ENCODE results near the gene P2RY6. TPM values are rescaled to one million over a fixed set of nuclear protein-coding genes. Genes with fewer than 3 reads are reported as not detected.
"Not testable (repeated sequence)": the region's sequence is repeated elsewhere in the genome, so short reads cannot be mapped to it uniquely, and the experiment has no call there.

Gene P2RY6
- total and polyA plus RNA-seq, 4 experiments from 2014 or later, result 0.61 to 0.87 TPM; not detected in 2

DNA sequence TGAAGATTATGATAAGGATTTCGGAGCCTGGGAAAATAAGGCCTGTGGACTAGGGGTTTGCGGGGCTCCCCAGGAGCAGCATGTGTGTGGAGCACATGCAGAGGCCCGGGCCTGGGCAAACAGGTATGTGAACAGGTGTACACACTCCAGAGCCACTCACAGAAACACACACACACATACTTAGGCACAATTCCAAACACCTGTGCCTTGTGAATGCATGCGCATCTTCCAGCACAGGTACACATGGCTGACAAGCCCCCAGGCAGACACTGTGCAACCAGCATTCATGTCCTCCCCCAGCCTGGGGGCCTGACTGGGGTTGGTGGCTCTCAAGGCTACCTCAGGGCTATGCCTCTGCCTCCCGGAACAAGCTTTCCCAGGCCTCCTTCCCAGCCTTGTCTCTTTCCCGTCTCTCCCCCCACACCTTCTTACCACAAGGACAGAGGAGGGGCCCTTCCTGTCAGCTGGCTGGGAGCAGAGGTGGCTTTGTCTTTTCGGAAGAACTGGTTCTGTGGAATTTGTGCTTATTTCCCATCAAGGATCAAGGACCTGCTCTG is 2.6 kb upstream of the P2RY6 start:
- intact Hi-C loops (cut with micrococcal nuclease), result no loop called here
- Mint-ChIP-seq H3K4me3 (no peak overlapping the region), H3K9me3 (no peaks in the 10 kb centered on the region), H3K27ac (no peak overlapping the region), H3K4me1 (no peaks in the 10 kb centered on the region), H3K36me3 (no peaks in the 10 kb centered on the region), H3K27me3 (peaks cover 9 to 17% of the 10 kb centered on the region in 2 donors)
- CTCF ChIA-PET (ENCODE audit: partially characterized antibody), result interaction anchor here (1.0 kb wide), 1 partner anchor 27 kb away, joined by 3 read pairs; no protein-coding TSS in a partner anchor
- H3K9me3 ChIP-seq (ENCODE audit: control insufficient read depth in 1 of 2, low read length in 2 of 2), result no peaks in the 10 kb centered on the region
- H3K36me3 ChIP-seq (ENCODE audit: insufficient read depth, low read length), result no peaks in the 10 kb centered on the region
- DNase-seq, result no peak
- H3K27ac ChIP-seq (ENCODE audit: low read depth, low read length), result no peak overlapping the region
- H3K4me3 ChIP-seq (ENCODE audit: low read length in 2 of 2), result no peak overlapping the region
- H3K27me3 ChIP-seq (ENCODE audit: insufficient read depth, low read length), result no peaks in the 10 kb centered on the region
- no peaks in the 10 kb centered on the region for H3K4me1 ChIP-seq (ENCODE audit: insufficient read depth, low read length)
- POLR2A ChIA-PET (ENCODE audit: partially characterized antibody), result no interaction called here

DNA sequence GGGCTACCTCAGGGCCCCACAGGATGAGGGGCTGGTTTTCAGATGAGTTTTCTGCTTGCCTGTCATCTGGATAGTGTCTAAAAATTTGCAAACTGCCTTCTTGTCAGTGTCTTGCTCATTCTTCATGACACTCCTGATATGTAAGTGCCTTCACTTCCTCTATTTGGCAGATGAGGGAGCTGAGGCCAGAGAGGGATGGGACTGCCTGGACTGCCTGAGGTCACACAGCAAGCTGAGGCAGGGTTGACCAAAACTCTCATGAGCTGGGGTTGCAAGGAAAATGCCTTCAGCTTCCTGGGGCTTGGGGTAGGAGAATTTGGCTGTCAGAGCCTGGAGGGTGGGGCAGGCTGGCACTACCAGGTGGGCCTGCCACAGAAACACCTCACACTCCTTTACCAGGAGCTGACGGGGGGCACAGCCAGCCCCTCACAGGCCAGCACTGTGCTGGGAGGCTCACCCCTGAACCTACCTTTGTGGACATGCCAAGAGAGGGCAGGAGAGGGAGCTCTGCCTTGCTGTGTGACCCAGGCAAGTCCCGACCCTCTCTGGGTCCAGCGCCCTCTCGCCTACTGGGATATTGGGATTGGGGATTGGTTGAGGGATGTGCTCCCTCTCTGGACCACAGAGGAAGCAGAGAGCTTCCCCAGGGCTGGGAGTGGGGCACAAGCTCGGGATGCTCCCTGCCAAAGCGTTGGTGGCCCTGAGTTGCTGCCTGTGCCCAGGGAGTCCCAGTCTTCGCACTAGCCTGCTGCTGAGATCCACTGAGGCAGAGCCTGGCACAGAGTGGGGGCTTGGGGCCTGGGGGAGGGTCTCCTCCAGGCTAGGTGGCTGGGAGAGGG is 1.9 kb upstream of the P2RY6 start:
- no peaks in the 10 kb centered on the region for H3K4me1 Mint-ChIP-seq
- Histone ChIP-seq H3K4me1 (ENCODE audit: insufficient read depth, low read length) (no peaks in the 10 kb centered on the region), H3K27ac (ENCODE audit: low read depth, low read length) (no peak overlapping the region), H3K9me3 (ENCODE audit: control insufficient read depth in 1 of 2, low read length in 2 of 2) (no peaks in the 10 kb centered on the region), H3K27me3 (ENCODE audit: insufficient read depth, low read length) (no peaks in the 10 kb centered on the region), H3K4me3 (ENCODE audit: low read length in 2 of 2) (no peak overlapping the region), H3K36me3 (ENCODE audit: insufficient read depth, low read length) (no peaks in the 10 kb centered on the region)
- POLR2A ChIA-PET (ENCODE audit: partially characterized antibody), result no interaction called here
- no peak overlapping the region for H3K4me3 Mint-ChIP-seq
- no peaks in the 10 kb centered on the region for H3K36me3 Mint-ChIP-seq
- intact Hi-C loops (cut with micrococcal nuclease), result no loop called here
- peaks cover 5 to 10% of the 10 kb centered on the region in 2 donors for H3K27me3 Mint-ChIP-seq
- H3K9me3 Mint-ChIP-seq, result no peaks in the 10 kb centered on the region
- no peak overlapping the region for H3K27ac Mint-ChIP-seq
- CTCF ChIA-PET (ENCODE audit: partially characterized antibody), result interaction anchor here (1.7 kb wide), 1 partner anchor 37 kb away, joined by 4 read pairs; no protein-coding TSS in a partner anchor
- no peak for DNase-seq

DNA sequence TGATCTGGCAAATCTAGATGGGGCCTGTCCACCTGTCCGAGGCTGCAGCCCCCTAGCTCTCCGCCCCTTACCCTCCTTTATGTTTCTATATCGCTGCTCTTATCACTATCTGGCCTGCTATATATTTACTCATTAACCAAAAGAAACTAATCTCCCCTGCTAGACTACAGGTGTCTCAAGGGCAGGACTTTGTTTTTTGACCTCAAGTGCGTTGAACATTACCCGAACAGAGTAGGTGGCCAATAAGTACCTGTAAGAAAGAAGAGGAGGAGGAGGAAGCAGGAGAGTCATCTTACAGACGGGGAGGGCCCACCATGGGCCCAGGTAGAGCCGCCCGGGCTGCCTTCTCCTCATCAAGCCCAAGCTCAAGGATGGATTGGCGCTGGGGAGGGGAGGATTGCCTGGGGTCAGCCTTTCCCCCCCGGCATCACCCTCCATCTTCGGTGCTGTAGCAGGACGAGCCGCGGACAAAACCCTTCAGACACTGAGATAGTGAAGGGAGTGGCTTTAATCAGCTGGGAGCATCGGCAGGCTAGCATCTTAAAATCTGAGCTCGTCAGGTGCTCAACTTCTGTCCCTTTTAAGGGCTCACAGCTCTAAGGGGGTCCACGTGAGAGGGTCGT is 1.2 kb upstream of the P2RY6 start:
- Histone ChIP-seq H3K9me3 (ENCODE audit: control insufficient read depth in 1 of 2, low read length in 2 of 2) (no peaks in the 10 kb centered on the region), H3K27ac (ENCODE audit: low read depth, low read length) (no peak overlapping the region), H3K36me3 (ENCODE audit: insufficient read depth, low read length) (no peaks in the 10 kb centered on the region), H3K4me1 (ENCODE audit: insufficient read depth, low read length) (no peaks in the 10 kb centered on the region), H3K27me3 (ENCODE audit: insufficient read depth, low read length) (no peaks in the 10 kb centered on the region), H3K4me3 (ENCODE audit: low read length in 2 of 2) (no peak overlapping the region)
- CTCF ChIA-PET (ENCODE audit: partially characterized antibody), result interaction anchor here (1.7 kb wide), 1 partner anchor 36 kb away, joined by 4 read pairs; no protein-coding TSS in a partner anchor
- POLR2A ChIA-PET (ENCODE audit: partially characterized antibody), result no interaction called here
- no peaks in the 10 kb centered on the region for H3K9me3 Mint-ChIP-seq
- no peaks in the 10 kb centered on the region for H3K36me3 Mint-ChIP-seq
- H3K27ac Mint-ChIP-seq, result no peak overlapping the region
- H3K27me3 Mint-ChIP-seq, result peaks cover 5 to 8% of the 10 kb centered on the region in 2 donors
- H3K4me3 Mint-ChIP-seq, result no peak overlapping the region
- no peak for DNase-seq
- intact Hi-C loops (cut with micrococcal nuclease), result no loop called here
- no peaks in the 10 kb centered on the region for H3K4me1 Mint-ChIP-seq

DNA sequence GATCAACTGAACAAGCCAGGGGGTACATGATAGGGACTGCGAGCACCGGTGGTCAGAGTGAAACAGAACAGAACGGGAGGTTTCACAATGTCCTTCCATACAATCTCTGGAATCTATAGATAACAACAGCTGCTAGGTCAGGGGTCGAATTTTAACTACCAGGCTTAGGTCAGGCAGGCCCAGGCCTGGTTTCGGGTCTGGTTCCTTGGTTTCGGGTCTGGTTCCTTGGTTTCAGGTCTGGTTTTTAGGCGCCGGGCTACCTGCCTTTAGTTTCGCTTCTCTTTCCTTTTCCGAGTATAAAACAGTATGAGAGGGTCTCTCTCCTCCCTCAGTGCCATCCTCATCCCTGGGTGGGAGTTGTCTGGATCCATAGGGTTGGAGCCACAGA is 666 bp upstream of the P2RY6 start:
- CTCF ChIA-PET (ENCODE audit: partially characterized antibody), result interaction anchor here (1.7 kb wide), 1 partner anchor 35 kb away, joined by 4 read pairs; no protein-coding TSS in a partner anchor
- H3K4me3 ChIP-seq (ENCODE audit: low read length in 2 of 2); H3K36me3 ChIP-seq (ENCODE audit: insufficient read depth, low read length); H3K9me3 Mint-ChIP-seq; intact Hi-C loops (cut with micrococcal nuclease); H3K4me1 ChIP-seq (ENCODE audit: insufficient read depth, low read length); H3K9me3 ChIP-seq (ENCODE audit: control insufficient read depth in 1 of 2, low read length in 2 of 2); H3K27ac Mint-ChIP-seq; H3K27ac ChIP-seq (ENCODE audit: low read depth, low read length); H3K36me3 Mint-ChIP-seq; H3K4me1 Mint-ChIP-seq; H3K27me3 Mint-ChIP-seq; H3K27me3 ChIP-seq (ENCODE audit: insufficient read depth, low read length); POLR2A ChIA-PET (ENCODE audit: partially characterized antibody); H3K4me3 Mint-ChIP-seq; DNase-seq: not testable (repeated sequence)

DNA sequence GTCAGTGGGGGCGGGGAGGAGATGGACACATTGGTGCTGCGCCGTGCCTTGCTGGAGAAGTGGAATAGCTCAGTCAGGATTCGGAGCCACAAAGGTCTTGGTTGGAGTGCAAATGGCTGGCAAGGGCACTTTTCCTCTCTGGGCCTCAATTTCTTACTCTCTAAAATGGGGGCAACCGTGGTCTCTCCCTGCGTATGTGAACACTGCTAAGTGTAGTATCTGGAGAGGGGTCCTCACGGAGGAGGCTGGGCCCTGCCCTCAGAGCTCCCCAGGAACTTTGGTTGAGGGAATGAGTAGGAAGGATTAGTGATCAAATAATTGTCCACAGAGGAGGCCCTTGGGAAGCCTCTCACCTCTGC is 521 bp downstream of the P2RY6 start:
- H3K4me1 Mint-ChIP-seq, result no peaks in the 10 kb centered on the region
- no peak overlapping the region for H3K4me3 Mint-ChIP-seq
- Histone ChIP-seq H3K36me3 (ENCODE audit: insufficient read depth, low read length) (no peaks in the 10 kb centered on the region), H3K9me3 (ENCODE audit: control insufficient read depth in 1 of 2, low read length in 2 of 2) (no peaks in the 10 kb centered on the region), H3K4me1 (ENCODE audit: insufficient read depth, low read length) (no peaks in the 10 kb centered on the region), H3K27ac (ENCODE audit: low read depth, low read length) (no peak overlapping the region), H3K27me3 (ENCODE audit: insufficient read depth, low read length) (no peaks in the 10 kb centered on the region), H3K4me3 (ENCODE audit: low read length in 2 of 2) (no peak overlapping the region)
- intact Hi-C loops (cut with micrococcal nuclease), result no loop called here
- ChIA-PET CTCF (ENCODE audit: partially characterized antibody) (no interaction called here), POLR2A (ENCODE audit: partially characterized antibody) (no interaction called here)
- no peaks in the 10 kb centered on the region for H3K9me3 Mint-ChIP-seq
- DNase-seq, result no peak
- H3K27ac Mint-ChIP-seq, result no peak overlapping the region
- peaks cover 2 to 7% of the 10 kb centered on the region in 2 donors for H3K27me3 Mint-ChIP-seq
- H3K36me3 Mint-ChIP-seq, result no peaks in the 10 kb centered on the region

DNA sequence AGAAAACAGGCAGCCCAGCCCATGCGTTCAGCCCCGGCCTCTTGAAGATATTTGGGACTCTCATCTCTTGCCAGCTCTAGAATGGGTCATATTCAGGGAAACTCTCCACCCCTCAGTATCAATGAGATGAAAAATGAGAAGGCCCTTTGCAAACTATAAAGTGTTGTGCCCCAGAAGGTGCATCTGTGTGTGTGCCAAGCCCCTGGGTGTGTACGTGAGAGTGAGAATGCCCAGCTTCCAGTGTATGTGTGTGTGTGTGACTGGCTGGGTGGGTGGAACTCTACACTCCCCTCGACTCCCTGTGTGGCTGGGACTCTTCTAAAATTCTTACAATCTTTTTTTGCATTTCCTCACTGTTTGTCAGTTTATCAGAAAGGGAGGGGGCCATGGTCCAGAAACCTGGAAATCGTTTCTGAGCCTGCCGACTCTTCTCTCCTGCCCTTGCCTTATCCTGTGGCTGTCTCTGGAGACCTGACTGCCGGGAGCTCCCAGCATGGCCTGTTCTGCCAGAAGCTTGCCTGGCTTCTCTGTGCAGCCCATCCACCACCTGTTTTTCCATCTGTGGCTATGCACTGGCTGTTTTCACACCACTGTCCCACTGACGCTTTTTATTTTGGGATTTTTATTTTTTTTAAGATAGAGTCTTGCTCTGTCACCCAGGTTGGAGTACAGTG is 1.2 kb downstream of the P2RY6 start:
- Mint-ChIP-seq H3K27me3 (peaks cover 2 to 4% of the 10 kb centered on the region in 2 donors), H3K4me1 (no peaks in the 10 kb centered on the region), H3K4me3 (no peak overlapping the region), H3K27ac (no peak overlapping the region), H3K9me3 (no peaks in the 10 kb centered on the region), H3K36me3 (no peaks in the 10 kb centered on the region)
- CTCF ChIA-PET (ENCODE audit: partially characterized antibody), result no interaction called here
- intact Hi-C loops (cut with micrococcal nuclease), result no loop called here
- no peak overlapping the region for H3K27ac ChIP-seq (ENCODE audit: low read depth, low read length)
- POLR2A ChIA-PET (ENCODE audit: partially characterized antibody), result no interaction called here
- no peaks in the 10 kb centered on the region for H3K4me1 ChIP-seq (ENCODE audit: insufficient read depth, low read length)
- no peak for DNase-seq
- no peak overlapping the region for H3K4me3 ChIP-seq (ENCODE audit: low read length in 2 of 2)
- no peaks in the 10 kb centered on the region for H3K27me3 ChIP-seq (ENCODE audit: insufficient read depth, low read length)
- no peaks in the 10 kb centered on the region for H3K9me3 ChIP-seq (ENCODE audit: control insufficient read depth in 1 of 2, low read length in 2 of 2)
- no peaks in the 10 kb centered on the region for H3K36me3 ChIP-seq (ENCODE audit: insufficient read depth, low read length)

DNA sequence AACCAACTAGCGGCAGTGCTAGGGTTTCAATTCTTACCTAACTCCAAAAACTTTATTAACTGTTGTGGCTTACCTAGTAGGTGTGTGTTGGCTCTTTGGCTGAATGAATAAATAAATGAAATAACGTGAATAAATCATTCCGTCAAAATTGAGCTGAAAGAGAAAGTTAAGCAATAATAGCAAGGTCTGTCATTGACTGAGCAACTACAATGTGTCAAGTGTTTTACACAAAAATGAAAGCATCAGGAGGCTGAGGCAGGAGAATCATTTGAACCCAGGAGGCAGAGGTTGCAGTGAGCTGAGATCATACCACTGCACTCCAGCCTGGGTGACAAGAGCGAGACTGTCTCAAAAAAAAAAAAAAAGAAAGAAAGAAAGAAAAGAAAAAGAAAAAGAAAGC is 2.1 kb downstream of the P2RY6 start:
- not testable (repeated sequence) for H3K36me3 Mint-ChIP-seq

More for the DNA sequence above, 2.1 kb downstream of the P2RY6 start:
- H3K4me1 ChIP-seq (ENCODE audit: insufficient read depth, low read length); H3K9me3 ChIP-seq (ENCODE audit: control insufficient read depth in 1 of 2, low read length in 2 of 2); H3K27ac Mint-ChIP-seq; H3K4me1 Mint-ChIP-seq; H3K36me3 ChIP-seq (ENCODE audit: insufficient read depth, low read length); DNase-seq; intact Hi-C loops (cut with micrococcal nuclease); H3K27ac ChIP-seq (ENCODE audit: low read depth, low read length); H3K27me3 ChIP-seq (ENCODE audit: insufficient read depth, low read length); H3K4me3 Mint-ChIP-seq; H3K9me3 Mint-ChIP-seq; H3K4me3 ChIP-seq (ENCODE audit: low read length in 2 of 2); CTCF ChIA-PET (ENCODE audit: partially characterized antibody); H3K27me3 Mint-ChIP-seq; POLR2A ChIA-PET (ENCODE audit: partially characterized antibody): not testable (repeated sequence)

Measured in CD4-positive, alpha-beta memory T cell (primary cell).